Ishikawa (cell line): ENCODE data around the gene MRPS12.

ENCODE experiments used
- CEBPB ChIP-seq: IDR thresholded peaks from 2 replicates; pipeline ENCODE4 v1.6.1; 2012
- CREB1 ChIP-seq: IDR thresholded peaks from 2 replicates; pipeline ENCODE4 v1.6.1; 2012; ENCODE audit warnings: low read depth
- EGR1 ChIP-seq: IDR thresholded peaks from 2 replicates; pipeline ENCODE4 v1.6.1; 2012
- EP300 ChIP-seq: IDR thresholded peaks from 2 replicates; pipeline ENCODE4 v1.6.1; 2012; ENCODE audit warnings: borderline replicate concordance
- FOXM1 ChIP-seq: IDR thresholded peaks from 2 replicates; pipeline ENCODE4 v1.6.1; 2012; ENCODE audit warnings: low read depth, borderline replicate concordance
- NFIC ChIP-seq: IDR thresholded peaks from 2 replicates; pipeline ENCODE4 v1.6.1; 2012
- RAD21 ChIP-seq: IDR thresholded peaks from 2 replicates; pipeline ENCODE4 v1.6.1; 2012; ENCODE audit warnings: low read depth
- TAF1 ChIP-seq: IDR thresholded peaks from 2 replicates; pipeline ENCODE4 v1.6.1; 2012; ENCODE audit warnings: low read depth, mild to moderate bottlenecking
- TCF12 ChIP-seq: IDR thresholded peaks from 2 replicates; pipeline ENCODE4 v1.6.1; 2012; ENCODE audit warnings: low read depth
- TEAD4 ChIP-seq: IDR thresholded peaks from 2 replicates; pipeline ENCODE4 v1.6.1; 2012
- YY1 ChIP-seq: IDR thresholded peaks from 2 replicates; pipeline ENCODE4 v1.6.1; 2012; ENCODE audit warnings: low read depth
- ZBTB7A ChIP-seq: IDR thresholded peaks from 2 replicates; pipeline ENCODE4 v1.6.1; 2012; ENCODE audit warnings: low read depth
- TF ChIP-seq, protein P1 (sequence below): IDR thresholded peaks from 2 replicates; pipeline ENCODE4 v1.6.1; 2012
- TF ChIP-seq, protein P2 (sequence below): IDR thresholded peaks from 2 replicates; pipeline ENCODE4 v1.6.1; 2012
- TF ChIP-seq, protein P3 (sequence below): IDR thresholded peaks from 2 replicates; pipeline ENCODE4 v1.6.1; 2012; ENCODE audit warnings: low read depth, mild to moderate bottlenecking

Gene MRPS12

DNA sequence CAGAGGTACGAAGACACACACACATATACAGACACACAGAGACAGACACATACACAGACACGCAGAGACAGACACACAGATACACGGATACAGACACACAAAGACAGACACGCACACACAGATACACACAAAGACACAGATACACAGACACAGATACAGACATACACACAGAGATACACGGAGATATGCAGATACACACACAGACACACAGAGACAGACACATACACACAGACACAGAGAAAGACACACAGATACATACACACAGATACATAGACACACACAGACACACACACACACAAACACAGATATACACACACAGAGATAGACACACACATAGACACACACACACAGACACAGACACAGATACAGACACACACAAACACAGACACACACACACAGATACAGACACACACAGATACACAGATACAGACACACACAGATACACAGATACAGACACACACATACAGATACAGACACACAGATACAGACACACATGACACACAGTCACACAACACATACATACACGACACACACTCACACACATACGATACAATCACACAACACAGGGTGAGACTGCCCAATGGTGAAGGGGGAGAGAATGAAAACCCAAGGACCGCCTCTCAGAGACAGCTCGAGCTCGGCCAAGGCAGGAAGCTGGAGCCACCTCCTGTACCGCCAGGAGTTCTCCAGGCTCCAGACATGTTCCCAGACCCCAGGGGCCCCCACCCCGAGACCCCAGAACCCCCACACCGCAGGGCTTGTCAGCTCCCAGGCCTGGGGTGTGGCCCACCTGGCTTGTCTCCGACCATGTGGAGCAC is 9.9 kb upstream of the MRPS12 start:
- TF ChIP-seq CEBPB (no peak), TEAD4 (no peak), TAF1 (no peak), NFIC (no peak), FOXM1 (no peak), YY1 (no peak), TCF12 (no peak), EP300 (no peak), EGR1 (no peak), ZBTB7A (no peak)
- TF ChIP-seq, protein P1, sequence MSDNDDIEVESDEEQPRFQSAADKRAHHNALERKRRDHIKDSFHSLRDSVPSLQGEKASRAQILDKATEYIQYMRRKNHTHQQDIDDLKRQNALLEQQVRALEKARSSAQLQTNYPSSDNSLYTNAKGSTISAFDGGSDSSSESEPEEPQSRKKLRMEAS: no peak
- TF ChIP-seq, protein P2, sequence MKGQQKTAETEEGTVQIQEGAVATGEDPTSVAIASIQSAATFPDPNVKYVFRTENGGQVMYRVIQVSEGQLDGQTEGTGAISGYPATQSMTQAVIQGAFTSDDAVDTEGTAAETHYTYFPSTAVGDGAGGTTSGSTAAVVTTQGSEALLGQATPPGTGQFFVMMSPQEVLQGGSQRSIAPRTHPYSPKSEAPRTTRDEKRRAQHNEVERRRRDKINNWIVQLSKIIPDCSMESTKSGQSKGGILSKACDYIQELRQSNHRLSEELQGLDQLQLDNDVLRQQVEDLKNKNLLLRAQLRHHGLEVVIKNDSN: no peak

DNA sequence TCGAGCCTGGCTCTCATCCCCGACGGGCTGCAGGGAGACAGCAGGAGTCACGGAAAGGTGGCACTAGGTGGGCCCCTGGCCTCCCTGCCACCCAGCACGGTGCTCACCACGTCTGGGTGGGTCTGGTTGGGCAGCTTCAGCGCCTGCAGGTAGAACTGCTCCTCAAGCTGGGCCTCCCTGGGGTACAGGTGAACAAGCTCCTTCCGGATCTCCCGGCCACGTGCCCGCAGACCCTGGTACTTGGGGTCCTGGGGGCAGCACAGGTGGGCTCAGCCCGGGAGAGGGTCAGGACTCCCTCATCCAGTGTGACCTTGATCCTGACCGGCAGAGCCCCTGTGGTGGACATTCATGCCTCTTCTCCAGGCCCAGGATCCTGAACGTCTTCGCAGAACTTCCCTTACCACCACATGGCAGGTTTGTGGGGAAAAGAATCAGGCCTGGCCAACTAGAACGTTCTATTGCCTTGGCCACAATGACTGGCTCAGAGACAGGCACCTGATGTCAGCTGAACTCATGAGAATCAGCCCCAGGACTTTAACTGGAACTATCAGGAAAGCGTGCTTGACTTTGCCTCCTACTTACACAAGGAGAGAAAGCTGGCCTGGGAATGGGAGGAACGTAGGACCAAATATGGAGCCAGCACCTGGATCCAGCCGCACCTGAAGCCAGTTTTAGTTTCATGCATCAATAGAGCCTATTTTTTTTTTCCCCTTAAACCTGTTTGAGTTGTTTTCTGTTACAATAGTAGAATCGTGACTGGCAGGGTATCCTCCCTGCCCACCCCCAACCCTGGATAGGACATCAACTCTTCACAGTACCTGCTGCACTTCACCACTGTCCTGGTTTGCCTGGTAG is 9.1 kb upstream of the MRPS12 start:
- TF ChIP-seq, protein P1: no peak

DNA sequence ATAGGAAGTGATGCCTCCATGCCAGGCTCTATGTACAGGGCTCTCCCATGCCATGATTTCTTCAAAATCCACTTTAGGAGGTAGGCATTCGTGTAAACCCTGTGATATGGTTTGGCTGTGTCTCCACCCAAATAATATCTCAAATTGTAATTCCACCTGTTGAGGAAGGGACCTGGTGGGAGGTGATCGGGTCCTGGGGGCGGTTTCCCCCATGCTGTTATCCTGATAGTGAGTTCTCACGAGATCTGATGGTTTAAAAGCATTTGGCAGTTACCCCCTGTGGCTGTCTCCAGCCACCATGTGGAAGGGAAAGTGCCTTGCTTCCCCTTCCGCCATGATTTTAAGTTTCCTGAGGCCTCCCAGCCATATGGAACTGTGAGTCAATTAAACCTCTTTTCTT is 8.3 kb upstream of the MRPS12 start:
- no peak for TF ChIP-seq ZBTB7A
- no peak for TF ChIP-seq TCF12
- TF ChIP-seq, protein P1: no peak
- TF ChIP-seq NFIC: no peak
- TF ChIP-seq RAD21: no peak
- TF ChIP-seq TEAD4: no peak
- TF ChIP-seq, protein P3, sequence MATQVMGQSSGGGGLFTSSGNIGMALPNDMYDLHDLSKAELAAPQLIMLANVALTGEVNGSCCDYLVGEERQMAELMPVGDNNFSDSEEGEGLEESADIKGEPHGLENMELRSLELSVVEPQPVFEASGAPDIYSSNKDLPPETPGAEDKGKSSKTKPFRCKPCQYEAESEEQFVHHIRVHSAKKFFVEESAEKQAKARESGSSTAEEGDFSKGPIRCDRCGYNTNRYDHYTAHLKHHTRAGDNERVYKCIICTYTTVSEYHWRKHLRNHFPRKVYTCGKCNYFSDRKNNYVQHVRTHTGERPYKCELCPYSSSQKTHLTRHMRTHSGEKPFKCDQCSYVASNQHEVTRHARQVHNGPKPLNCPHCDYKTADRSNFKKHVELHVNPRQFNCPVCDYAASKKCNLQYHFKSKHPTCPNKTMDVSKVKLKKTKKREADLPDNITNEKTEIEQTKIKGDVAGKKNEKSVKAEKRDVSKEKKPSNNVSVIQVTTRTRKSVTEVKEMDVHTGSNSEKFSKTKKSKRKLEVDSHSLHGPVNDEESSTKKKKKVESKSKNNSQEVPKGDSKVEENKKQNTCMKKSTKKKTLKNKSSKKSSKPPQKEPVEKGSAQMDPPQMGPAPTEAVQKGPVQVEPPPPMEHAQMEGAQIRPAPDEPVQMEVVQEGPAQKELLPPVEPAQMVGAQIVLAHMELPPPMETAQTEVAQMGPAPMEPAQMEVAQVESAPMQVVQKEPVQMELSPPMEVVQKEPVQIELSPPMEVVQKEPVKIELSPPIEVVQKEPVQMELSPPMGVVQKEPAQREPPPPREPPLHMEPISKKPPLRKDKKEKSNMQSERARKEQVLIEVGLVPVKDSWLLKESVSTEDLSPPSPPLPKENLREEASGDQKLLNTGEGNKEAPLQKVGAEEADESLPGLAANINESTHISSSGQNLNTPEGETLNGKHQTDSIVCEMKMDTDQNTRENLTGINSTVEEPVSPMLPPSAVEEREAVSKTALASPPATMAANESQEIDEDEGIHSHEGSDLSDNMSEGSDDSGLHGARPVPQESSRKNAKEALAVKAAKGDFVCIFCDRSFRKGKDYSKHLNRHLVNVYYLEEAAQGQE: no peak
- no peak for TF ChIP-seq CEBPB
- TF ChIP-seq YY1: no peak
- no peak for TF ChIP-seq EP300
- no peak for TF ChIP-seq TAF1
- TF ChIP-seq FOXM1: no peak
- TF ChIP-seq, protein P2: no peak
- TF ChIP-seq EGR1: no peak
- no peak for TF ChIP-seq CREB1

DNA sequence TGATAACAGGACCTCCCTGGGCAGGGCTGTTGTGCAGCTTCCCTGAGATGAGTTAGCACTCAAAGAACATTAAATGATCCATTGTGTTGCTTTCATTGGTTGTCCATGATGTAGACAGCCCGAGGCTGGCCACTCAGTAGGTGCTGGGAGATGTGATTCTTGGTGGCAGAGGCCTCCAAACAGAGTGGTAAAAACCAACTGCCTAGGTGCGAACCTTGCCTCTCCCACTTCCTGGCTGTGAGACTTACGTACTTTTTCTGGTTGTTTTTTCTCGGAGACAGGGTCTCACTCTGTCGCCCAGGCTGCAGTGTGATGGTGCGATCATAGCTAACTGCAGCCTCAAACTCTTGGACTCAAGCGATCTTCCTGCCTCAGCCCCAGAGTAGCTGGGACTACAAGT is 6.4 kb upstream of the MRPS12 start:
- no peak for TF ChIP-seq TCF12
- no peak for TF ChIP-seq YY1
- no peak for TF ChIP-seq CREB1
- TF ChIP-seq, protein P1: no peak
- TF ChIP-seq EGR1: no peak

DNA sequence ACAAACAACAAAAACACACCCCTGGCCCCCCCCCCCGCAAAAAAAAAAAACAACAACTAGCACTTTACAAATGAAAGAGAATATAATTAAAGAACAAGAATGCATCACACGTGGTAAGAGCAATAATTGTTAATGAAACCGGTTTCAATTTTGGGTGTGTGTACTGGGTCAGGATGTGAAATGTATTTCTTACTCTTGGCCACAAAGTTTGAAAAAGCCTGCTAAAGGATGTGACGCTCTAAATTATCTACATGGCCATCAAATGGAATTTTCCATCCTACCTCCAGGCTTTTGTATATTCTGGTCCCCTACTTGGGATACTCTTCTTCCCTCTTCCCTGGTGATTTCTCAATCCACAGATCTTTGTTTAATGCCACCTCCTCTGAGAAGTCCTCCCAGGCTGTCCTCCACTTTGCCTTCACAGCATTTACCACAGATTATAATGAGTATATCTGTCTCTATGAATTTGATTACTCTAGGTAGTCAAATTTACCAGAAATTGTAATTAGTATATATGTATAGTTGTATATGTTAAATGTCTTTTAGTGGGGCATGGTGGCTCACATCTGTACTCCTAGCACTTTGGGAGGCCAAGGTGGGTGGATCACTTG is 2.2 kb upstream of the MRPS12 start:
- no peak for TF ChIP-seq FOXM1
- no peak for TF ChIP-seq YY1
- TF ChIP-seq CEBPB: no peak
- TF ChIP-seq TAF1: no peak
- no peak for TF ChIP-seq TCF12

DNA sequence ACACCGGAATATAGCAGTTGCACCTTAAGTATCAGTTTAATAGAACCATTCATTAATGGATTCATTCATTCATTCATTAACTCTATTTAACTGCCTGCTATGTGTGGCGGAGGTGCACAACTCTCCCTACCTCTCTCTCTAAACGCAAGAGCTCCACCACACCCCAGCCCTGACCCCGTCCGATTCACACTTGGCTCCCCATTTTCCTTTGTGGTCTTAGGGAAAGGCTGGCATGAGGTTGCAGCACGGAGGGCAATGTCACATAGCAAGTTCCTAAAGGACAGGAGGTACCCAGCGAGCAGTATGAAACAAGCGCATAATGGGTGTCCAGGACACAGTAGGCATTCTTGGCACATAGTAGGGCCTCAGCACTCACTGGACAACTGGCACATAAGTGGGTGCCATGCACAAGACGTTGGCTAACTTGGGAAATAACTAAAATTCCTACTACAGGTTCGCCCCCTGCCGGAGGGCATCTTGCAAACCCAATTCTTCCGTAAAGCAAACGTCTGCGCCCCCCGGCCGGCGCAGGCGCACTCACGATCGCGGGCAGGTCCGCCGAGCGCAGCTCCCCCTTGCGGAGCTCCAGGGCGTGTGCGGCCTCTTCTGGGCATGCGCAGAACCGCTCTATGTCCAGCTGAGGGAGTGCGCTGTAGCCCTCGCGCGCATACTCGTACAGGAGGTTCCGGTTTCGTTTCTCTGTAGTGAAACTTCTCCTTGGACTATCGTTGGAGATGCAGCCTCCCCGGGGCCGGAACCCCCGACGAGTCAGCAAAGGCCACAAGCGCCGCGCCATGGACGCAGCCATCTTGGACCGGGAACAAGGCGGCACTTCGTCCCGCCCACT is 592 bp upstream of the MRPS12 start, which contains the start of gene SARS2:
TSS of gene SARS2 (minus strand) at position 835 of the 847 bp plus-strand sequence. CDS start at position 808, 27 bp downstream.
- TF ChIP-seq, protein P3: no peak
- TF ChIP-seq, protein P1: no peak; the same call in none of the 2 replicates
- no peak for TF ChIP-seq CEBPB
- peak; percentile 98 for TF ChIP-seq YY1
- peak; percentile 79 for TF ChIP-seq TEAD4
- TF ChIP-seq CREB1: no peak
- TF ChIP-seq TAF1: peak; percentile 85
- TF ChIP-seq NFIC: no peak
- TF ChIP-seq, protein P2: no peak; the same call in 1 of the 2 replicates
- TF ChIP-seq EGR1: peak; percentile 28; the same call in 1 of the 2 replicates
- TF ChIP-seq TCF12: peak; percentile 33; the same call in 1 of the 2 replicates
- TF ChIP-seq FOXM1: no peak
- 0 out of 2 replicates have a peak, but pooled peaks have one; percentile 67 for TF ChIP-seq ZBTB7A
- no peak for TF ChIP-seq EP300
- peak; percentile 51 for TF ChIP-seq RAD21
